ENCODE results near the gene HSPA12B. TPM values are rescaled to one million over a fixed set of nuclear protein-coding genes. Genes with fewer than 3 reads are reported as not detected.

HSPA12B gene
- total RNA-seq, 1 experiment from 2014 or later, result not detected

- peaks cover 7% of the 10 kb centered on the region for H3K27me3 Mint-ChIP-seq (ENCODE audit: insufficient read depth, unreplicated experiment)
- no TSS peak for BruUV-seq (replicated peaks)
- no peaks in the 10 kb centered on the region for H3K9me3 Mint-ChIP-seq (ENCODE audit: unreplicated experiment)
Measured at GRCh38 chr20:3730803-3731672, 1.4 kb upstream of the HSPA12B start.

GRCh38 chr20:3731944-3732326 is 550 bp upstream of the HSPA12B start:
- POLR2A ChIA-PET, result no interaction called here
- Mint-ChIP-seq H3K4me1 (ENCODE audit: low read depth, unreplicated experiment) (peaks cover 10% of the 10 kb centered on the region), H3K36me3 (ENCODE audit: insufficient read depth, unreplicated experiment) (peaks cover 5% of the 10 kb centered on the region), H3K27me3 (ENCODE audit: insufficient read depth, unreplicated experiment) (peaks cover 6% of the 10 kb centered on the region), H3K4me3 (ENCODE audit: unreplicated experiment) (no peak overlapping the region), H3K27ac (ENCODE audit: unreplicated experiment) (no peak overlapping the region), H3K9me3 (ENCODE audit: unreplicated experiment) (no peaks in the 10 kb centered on the region)
- TF ChIP-seq CTCF (IDR thresholded peaks at IDR 0.05; ENCODE audit: insufficient read depth in 1 of 2, low read depth in 1 of 2, low read length in 1 of 2, severe bottlenecking in 1 of 2, unreplicated experiment in 1 of 2), result no peak
- intact Hi-C loops (cut with micrococcal nuclease; ENCODE audit: unreplicated experiment), result no loop called here
- no peak overlapping the region for H3K4me3 ChIP-seq (ENCODE audit: low read depth, low read length)
- CTCF ChIA-PET, result interaction anchor here (1.4 kb wide), 1 partner anchor 21 kb away, joined by 3 read pairs; no protein-coding TSS in a partner anchor
- DNase-seq, result no peak
- H3K27me3 ChIP-seq (replicated peaks; ENCODE audit: control insufficient read depth, insufficient read depth, low read length), result no peaks in the 10 kb centered on the region
- H3K4me1 ChIP-seq, result peaks cover 15% of the 10 kb centered on the region
- no TSS peak for BruUV-seq (replicated peaks)
- H3K36me3 ChIP-seq (ENCODE audit: control insufficient read depth, insufficient read depth, low read length), result no peaks in the 10 kb centered on the region
- no peaks in the 10 kb centered on the region for H3K9me3 ChIP-seq

More at GRCh38 chr20:3730803-3731672, 1.4 kb upstream of the HSPA12B start:
- Mint-ChIP-seq H3K4me3 (ENCODE audit: unreplicated experiment) (no peak overlapping the region), H3K4me1 (ENCODE audit: low read depth, unreplicated experiment) (peaks cover 9% of the 10 kb centered on the region), H3K27ac (ENCODE audit: unreplicated experiment) (no peak overlapping the region), H3K36me3 (ENCODE audit: insufficient read depth, unreplicated experiment) (peaks cover 5% of the 10 kb centered on the region)
- no peak for DNase-seq
- peaks cover 15% of the 10 kb centered on the region for H3K4me1 ChIP-seq
- no peaks in the 10 kb centered on the region for H3K27me3 ChIP-seq (replicated peaks; ENCODE audit: control insufficient read depth, insufficient read depth, low read length)
- ChIA-PET POLR2A (no interaction called here), CTCF (interaction anchor here (1.4 kb wide), 1 partner anchor 20 kb away, joined by 3 read pairs; no protein-coding TSS in a partner anchor)
- no peaks in the 10 kb centered on the region for H3K36me3 ChIP-seq (ENCODE audit: control insufficient read depth, insufficient read depth, low read length)
- intact Hi-C loops (cut with micrococcal nuclease; ENCODE audit: unreplicated experiment), result no loop called here
- no peaks in the 10 kb centered on the region for H3K9me3 ChIP-seq
- no peak overlapping the region for H3K4me3 ChIP-seq (ENCODE audit: low read depth, low read length)
- no peak for TF ChIP-seq CTCF (IDR thresholded peaks at IDR 0.05; ENCODE audit: insufficient read depth in 1 of 2, low read depth in 1 of 2, low read length in 1 of 2, severe bottlenecking in 1 of 2, unreplicated experiment in 1 of 2)

- POLR2A ChIA-PET, result no interaction called here
- Mint-ChIP-seq H3K27me3 (ENCODE audit: insufficient read depth, unreplicated experiment) (no peaks in the 10 kb centered on the region), H3K36me3 (ENCODE audit: insufficient read depth, unreplicated experiment) (peaks cover 5% of the 10 kb centered on the region), H3K27ac (ENCODE audit: unreplicated experiment) (no peak overlapping the region), H3K4me1 (ENCODE audit: low read depth, unreplicated experiment) (peaks cover 11% of the 10 kb centered on the region), H3K4me3 (ENCODE audit: unreplicated experiment) (no peak overlapping the region), H3K9me3 (ENCODE audit: unreplicated experiment) (no peaks in the 10 kb centered on the region)
- TF ChIP-seq CTCF (IDR thresholded peaks at IDR 0.05; ENCODE audit: insufficient read depth in 1 of 2, low read depth in 1 of 2, low read length in 1 of 2, severe bottlenecking in 1 of 2, unreplicated experiment in 1 of 2), result no peak
- Histone ChIP-seq H3K4me1 (peaks cover 14% of the 10 kb centered on the region), H3K4me3 (ENCODE audit: low read depth, low read length) (no peak overlapping the region), H3K27me3 (replicated peaks; ENCODE audit: control insufficient read depth, insufficient read depth, low read length) (no peaks in the 10 kb centered on the region), H3K36me3 (ENCODE audit: control insufficient read depth, insufficient read depth, low read length) (no peaks in the 10 kb centered on the region), H3K9me3 (no peaks in the 10 kb centered on the region)
- no TSS peak for BruUV-seq (replicated peaks)
- CTCF ChIA-PET, result no interaction called here
- intact Hi-C loops (cut with micrococcal nuclease; ENCODE audit: unreplicated experiment), result no loop called here
- DNase-seq, result no peak
Measured at GRCh38 chr20:3733119-3733995, 872 bp downstream of the HSPA12B start.

All from Caco-2 (cell line).